NT2/D1 (cell line): ENCODE results near the gene NNMT.

Experiments used
- SUZ12 ChIP-seq: IDR thresholded peaks from 2 replicates; pipeline ENCODE4 v1.6.1; 2011; ENCODE audit not compliant: insufficient read length, insufficient read depth; ENCODE audit errors: extremely low read depth
- YY1 ChIP-seq: IDR thresholded peaks from 2 replicates; pipeline ENCODE4 v1.6.1; 2011; ENCODE audit not compliant: insufficient read length, insufficient read depth
- ZNF274 ChIP-seq: IDR thresholded peaks from 2 replicates; pipeline ENCODE4 v1.6.1; 2011; ENCODE audit warnings: mild to moderate bottlenecking, low read depth, low read length

GRCh38 chr11:114256967-114257286 is 39.3 kb upstream of the NNMT start:
- TF ChIP-seq YY1, result no peak
- TF ChIP-seq SUZ12, result no peak
- TF ChIP-seq ZNF274, result no peak
